Measurements from ENCODE around the gene GM2A. TPM values are rescaled to one million over a fixed set of nuclear protein-coding genes. Genes with fewer than 3 reads are reported as not detected.

Gene GM2A
- 38.8 TPM for polyA plus RNA-seq (2013, experiment 1 of 2)
- polyA plus RNA-seq (2013, experiment 2 of 2): 39.5 TPM

GRCh38 chr5:151252762-151253604, at the start of gene GM2A:
Gene GM2A (plus strand): TSS chr5:151253185. CDS start chr5:151253217, 32 bp downstream.
- H4K91ac ChIP-seq (ENCODE audit: low read length): no peak within 1 kb of the TSS
- H2BK15ac ChIP-seq (ENCODE audit: low read depth, poor library complexity, severe bottlenecking): peak within 1 kb of the TSS; percentile 60
- peaks cover 7% of the 10 kb centered on the region for H3K4me1 ChIP-seq (ENCODE audit: control insufficient read depth, insufficient read depth, low read depth, low read length)
- no peak within 1 kb of the TSS for H3K23ac ChIP-seq (ENCODE audit: low read length in 2 of 2)
- no peak within 1 kb of the TSS for H2AK5ac ChIP-seq (ENCODE audit: low read length, severe bottlenecking)
- H4K8ac ChIP-seq (ENCODE audit: low read length): peak within 1 kb of the TSS; percentile 19
- H3K14ac ChIP-seq (ENCODE audit: low read length in 2 of 2): peak within 1 kb of the TSS in 1 of 2 experiments; percentile 6
- peak within 1 kb of the TSS in 1 of 2 experiments; percentile 94 for H3K18ac ChIP-seq (ENCODE audit: low read depth in 1 of 2, low read length in 2 of 2)
- H3K4me3 ChIP-seq (ENCODE audit: insufficient read depth in 1 of 2, low read depth in 1 of 2, low read length in 2 of 2): peak within 1 kb of the TSS; percentile 83 to 91
- WGBS: under 1% methylated on average over 44 of the region's 52 CpGs
- peak within 1 kb of the TSS; percentile 95 for H2AFZ ChIP-seq (ENCODE audit: low read depth, low read length)
- no peaks in the 10 kb centered on the region for H3K9me3 ChIP-seq (ENCODE audit: control insufficient read depth, low read length)
- H3K4me2 ChIP-seq (ENCODE audit: low read length, poor library complexity, severe bottlenecking): peak within 1 kb of the TSS; percentile 73
- no peak within 1 kb of the TSS for H2BK5ac ChIP-seq (ENCODE audit: low read depth, low read length, poor library complexity, severe bottlenecking)
- peak within 1 kb of the TSS; percentile 90 for H3K9ac ChIP-seq (ENCODE audit: low read length)
- H2BK12ac ChIP-seq (ENCODE audit: low read length in 2 of 2): no peak within 1 kb of the TSS
- peak within 1 kb of the TSS; percentile 2 for H3K27ac ChIP-seq (ENCODE audit: low read length, poor library complexity, severe bottlenecking)
- H3K4ac ChIP-seq (ENCODE audit: low read depth in 1 of 2, low read length in 2 of 2): peak within 1 kb of the TSS in 1 of 2 experiments; percentile 71
- H3K36me3 ChIP-seq (ENCODE audit: control insufficient read depth in 1 of 2, insufficient read depth in 2 of 2, low read depth in 1 of 2, low read length in 2 of 2): no peaks in the 10 kb centered on the region
- H2BK120ac ChIP-seq (ENCODE audit: low read depth, low read length): no peak within 1 kb of the TSS
- H3K79me1 ChIP-seq (replicated peaks; ENCODE audit: low read length, poor library complexity, severe bottlenecking): peaks cover 23% of the 10 kb centered on the region
- peaks cover 5 to 6% of the 10 kb centered on the region in 2 experiments for H3K27me3 ChIP-seq (ENCODE audit: control insufficient read depth in 1 of 2, insufficient read depth in 1 of 2, low read length in 2 of 2)
- DNase-seq: peak; percentile 100

GRCh38 chr5:151204051-151204450, 48.9 kb upstream of the GM2A start:
- WGBS: 88% methylated on average over 5 of the region's 5 CpGs

GRCh38 chr5:151205411-151205810, 47.6 kb upstream of the GM2A start:
- H2AFZ ChIP-seq (ENCODE audit: low read depth, low read length): no peak overlapping the region
- H4K8ac ChIP-seq (ENCODE audit: low read length): no peak overlapping the region

More at GRCh38 chr5:151204051-151204450, 48.9 kb upstream of the GM2A start:
- H2BK5ac ChIP-seq (ENCODE audit: low read depth, low read length, poor library complexity, severe bottlenecking): no peak overlapping the region
- H3K14ac ChIP-seq (ENCODE audit: low read length in 2 of 2): no peak overlapping the region
- H3K4me2 ChIP-seq (ENCODE audit: low read length, poor library complexity, severe bottlenecking): no peak overlapping the region
- no peak overlapping the region for H4K8ac ChIP-seq (ENCODE audit: low read length)
- H3K9me3 ChIP-seq (ENCODE audit: control insufficient read depth, low read length): no peaks in the 10 kb centered on the region
- no peaks in the 10 kb centered on the region for H3K4me1 ChIP-seq (ENCODE audit: control insufficient read depth, insufficient read depth, low read depth, low read length)
- H4K91ac ChIP-seq (ENCODE audit: low read length): no peak overlapping the region
- no peak overlapping the region for H2AFZ ChIP-seq (ENCODE audit: low read depth, low read length)
- no peak overlapping the region for H3K4ac ChIP-seq (ENCODE audit: low read depth in 1 of 2, low read length in 2 of 2)
- H3K18ac ChIP-seq (ENCODE audit: low read depth in 1 of 2, low read length in 2 of 2): no peak overlapping the region
- H3K23ac ChIP-seq (ENCODE audit: low read length in 2 of 2): no peak overlapping the region
- H2BK12ac ChIP-seq (ENCODE audit: low read length in 2 of 2): no peak overlapping the region
- H3K4me3 ChIP-seq (ENCODE audit: insufficient read depth in 1 of 2, low read depth in 1 of 2, low read length in 2 of 2): no peak overlapping the region
- peaks cover 0 to 12% of the 10 kb centered on the region in 2 experiments for H3K27me3 ChIP-seq (ENCODE audit: control insufficient read depth in 1 of 2, insufficient read depth in 1 of 2, low read length in 2 of 2)
- no peaks in the 10 kb centered on the region for H3K79me1 ChIP-seq (replicated peaks; ENCODE audit: low read length, poor library complexity, severe bottlenecking)
- DNase-seq: no peak
- H2BK15ac ChIP-seq (ENCODE audit: low read depth, poor library complexity, severe bottlenecking): no peak overlapping the region
- no peak overlapping the region for H3K9ac ChIP-seq (ENCODE audit: low read length)
- H2AK5ac ChIP-seq (ENCODE audit: low read length, severe bottlenecking): no peak overlapping the region
- H3K27ac ChIP-seq (ENCODE audit: low read length, poor library complexity, severe bottlenecking): no peak overlapping the region
- H2BK120ac ChIP-seq (ENCODE audit: low read depth, low read length): no peak overlapping the region
- H3K36me3 ChIP-seq (ENCODE audit: control insufficient read depth in 1 of 2, insufficient read depth in 2 of 2, low read depth in 1 of 2, low read length in 2 of 2): no peaks in the 10 kb centered on the region

GRCh38 chr5:151208481-151208914, 44.5 kb upstream of the GM2A start:
- no peaks in the 10 kb centered on the region for H3K36me3 ChIP-seq (ENCODE audit: control insufficient read depth in 1 of 2, insufficient read depth in 2 of 2, low read depth in 1 of 2, low read length in 2 of 2)
- H3K14ac ChIP-seq (ENCODE audit: low read length in 2 of 2): no peak overlapping the region
- no peak overlapping the region for H2AFZ ChIP-seq (ENCODE audit: low read depth, low read length)
- H3K4ac ChIP-seq (ENCODE audit: low read depth in 1 of 2, low read length in 2 of 2): no peak overlapping the region
- H3K23ac ChIP-seq (ENCODE audit: low read length in 2 of 2): no peak overlapping the region
- H4K8ac ChIP-seq (ENCODE audit: low read length): no peak overlapping the region
- peak overlapping the region in 1 of 2 experiments; percentile 29 for H3K18ac ChIP-seq (ENCODE audit: low read depth in 1 of 2, low read length in 2 of 2)
- peaks cover 0 to 6% of the 10 kb centered on the region in 2 experiments for H3K27me3 ChIP-seq (ENCODE audit: control insufficient read depth in 1 of 2, insufficient read depth in 1 of 2, low read length in 2 of 2)
- H2AK5ac ChIP-seq (ENCODE audit: low read length, severe bottlenecking): no peak overlapping the region
- no peak overlapping the region for H3K4me3 ChIP-seq (ENCODE audit: insufficient read depth in 1 of 2, low read depth in 1 of 2, low read length in 2 of 2)
- no peak overlapping the region for H2BK5ac ChIP-seq (ENCODE audit: low read depth, low read length, poor library complexity, severe bottlenecking)
- peak overlapping the region; percentile 82 for H4K91ac ChIP-seq (ENCODE audit: low read length)
- H3K79me1 ChIP-seq (replicated peaks; ENCODE audit: low read length, poor library complexity, severe bottlenecking): no peaks in the 10 kb centered on the region
- no peak overlapping the region for H3K4me2 ChIP-seq (ENCODE audit: low read length, poor library complexity, severe bottlenecking)
- 25% methylated on average over 4 of the region's 5 CpGs for WGBS
- no peak for DNase-seq
- H2BK120ac ChIP-seq (ENCODE audit: low read depth, low read length): no peak overlapping the region
- H3K27ac ChIP-seq (ENCODE audit: low read length, poor library complexity, severe bottlenecking): no peak overlapping the region
- H3K9ac ChIP-seq (ENCODE audit: low read length): peak overlapping the region; percentile 46
- no peak overlapping the region for H2BK15ac ChIP-seq (ENCODE audit: low read depth, poor library complexity, severe bottlenecking)
- H2BK12ac ChIP-seq (ENCODE audit: low read length in 2 of 2): no peak overlapping the region
- peaks cover 1% of the 10 kb centered on the region for H3K4me1 ChIP-seq (ENCODE audit: control insufficient read depth, insufficient read depth, low read depth, low read length)
- H3K9me3 ChIP-seq (ENCODE audit: control insufficient read depth, low read length): no peaks in the 10 kb centered on the region

More at GRCh38 chr5:151205411-151205810, 47.6 kb upstream of the GM2A start:
- H2BK120ac ChIP-seq (ENCODE audit: low read depth, low read length): no peak overlapping the region
- H3K18ac ChIP-seq (ENCODE audit: low read depth in 1 of 2, low read length in 2 of 2): no peak overlapping the region
- H3K36me3 ChIP-seq (ENCODE audit: control insufficient read depth in 1 of 2, insufficient read depth in 2 of 2, low read depth in 1 of 2, low read length in 2 of 2): no peaks in the 10 kb centered on the region
- H3K14ac ChIP-seq (ENCODE audit: low read length in 2 of 2): no peak overlapping the region
- no peak overlapping the region for H3K23ac ChIP-seq (ENCODE audit: low read length in 2 of 2)
- no peaks in the 10 kb centered on the region for H3K4me1 ChIP-seq (ENCODE audit: control insufficient read depth, insufficient read depth, low read depth, low read length)
- 84% methylated on average over 10 of the region's 10 CpGs for WGBS
- H3K27me3 ChIP-seq (ENCODE audit: control insufficient read depth in 1 of 2, insufficient read depth in 1 of 2, low read length in 2 of 2): peaks cover 0 to 6% of the 10 kb centered on the region in 2 experiments
- H3K4me2 ChIP-seq (ENCODE audit: low read length, poor library complexity, severe bottlenecking): no peak overlapping the region
- no peak overlapping the region for H2BK5ac ChIP-seq (ENCODE audit: low read depth, low read length, poor library complexity, severe bottlenecking)
- peak overlapping the region in 1 of 2 experiments; percentile 30 for H3K4ac ChIP-seq (ENCODE audit: low read depth in 1 of 2, low read length in 2 of 2)
- no peaks in the 10 kb centered on the region for H3K9me3 ChIP-seq (ENCODE audit: control insufficient read depth, low read length)
- peak overlapping the region; percentile 21 for H2BK15ac ChIP-seq (ENCODE audit: low read depth, poor library complexity, severe bottlenecking)
- H3K27ac ChIP-seq (ENCODE audit: low read length, poor library complexity, severe bottlenecking): no peak overlapping the region
- H3K9ac ChIP-seq (ENCODE audit: low read length): no peak overlapping the region
- no peak for DNase-seq
- no peaks in the 10 kb centered on the region for H3K79me1 ChIP-seq (replicated peaks; ENCODE audit: low read length, poor library complexity, severe bottlenecking)
- no peak overlapping the region for H3K4me3 ChIP-seq (ENCODE audit: insufficient read depth in 1 of 2, low read depth in 1 of 2, low read length in 2 of 2)
- no peak overlapping the region for H2AK5ac ChIP-seq (ENCODE audit: low read length, severe bottlenecking)
- H4K91ac ChIP-seq (ENCODE audit: low read length): no peak overlapping the region
- H2BK12ac ChIP-seq (ENCODE audit: low read length in 2 of 2): no peak overlapping the region

Measured in mesenchymal stem cell (in vitro differentiated cells and primary cell).